Measurements from ENCODE around the gene INTS4.
"Not testable (repeated sequence)": the region's sequence is repeated elsewhere in the genome, so short reads cannot be mapped to it uniquely, and the experiment has no call there.

The INTS4 gene

GRCh38 chr11:77878247-77878646 is 116.2 kb downstream of the INTS4 start:
- DNase-seq (ENCODE audit: low read depth in 2 of 2), result not testable (repeated sequence)

DNA sequence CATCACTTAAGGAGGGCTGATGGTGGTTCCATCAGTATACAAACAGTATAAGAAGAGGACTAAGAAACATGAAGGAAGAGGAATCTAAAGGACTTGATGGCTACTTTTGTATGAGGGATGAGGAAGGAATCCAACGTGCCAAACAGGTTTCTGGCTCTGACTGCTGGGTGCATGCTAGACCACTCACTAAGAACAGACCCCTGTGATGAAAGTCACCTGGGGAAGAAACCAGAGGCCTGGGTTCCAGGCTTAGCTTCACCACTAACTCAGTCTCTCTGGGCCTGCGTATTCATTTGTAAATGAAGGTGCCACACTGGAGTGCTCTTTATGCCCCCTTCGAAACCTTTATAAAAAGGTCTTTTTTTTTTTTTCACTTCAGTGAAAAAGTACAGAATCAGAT is 118.4 kb downstream of the INTS4 start:
- no peak for DNase-seq (ENCODE audit: low read depth in 2 of 2)

GRCh38 chr11:77874206-77874605 is 120.3 kb downstream of the INTS4 start:
- DNase-seq (ENCODE audit: low read depth in 2 of 2), result no peak

DNA sequence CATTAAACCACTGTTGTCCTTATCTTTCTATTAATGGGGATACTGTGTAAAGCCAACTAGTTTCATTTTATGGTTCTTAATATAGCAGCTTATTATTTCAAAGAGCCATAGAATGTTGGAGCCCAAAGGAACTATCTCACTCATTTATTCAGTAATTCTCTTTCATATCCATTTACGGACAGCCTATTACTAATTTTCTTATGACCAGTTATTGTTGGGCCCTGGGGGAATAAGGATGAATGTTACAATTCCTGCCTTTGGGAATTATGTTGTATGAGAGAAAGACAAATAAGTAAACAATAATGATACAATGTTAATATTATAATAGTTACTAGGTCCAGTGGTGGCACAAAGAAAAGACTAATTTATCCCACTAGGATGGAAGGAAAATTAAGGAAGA is 121.1 kb downstream of the INTS4 start:
- DNase-seq (ENCODE audit: low read depth in 2 of 2), result no peak

DNA sequence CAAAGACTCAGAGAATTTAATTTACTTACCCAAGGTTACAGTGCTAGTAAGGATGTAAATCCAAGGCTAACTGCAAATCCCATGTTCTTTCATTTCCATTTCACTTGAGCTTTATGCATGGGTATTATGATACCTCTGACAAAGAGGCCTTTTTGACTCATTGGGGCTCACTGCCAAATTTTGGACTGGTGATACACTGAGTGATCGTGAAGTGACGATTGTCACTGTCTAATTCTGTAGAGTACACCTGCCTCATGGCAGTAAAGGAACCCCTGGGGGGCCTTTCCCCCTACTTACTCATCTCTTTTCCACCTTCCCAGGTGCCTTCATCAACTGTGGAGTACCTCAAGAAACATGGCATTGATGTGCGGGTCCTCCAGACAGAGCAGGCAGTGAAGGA is 122.6 kb downstream of the INTS4 start:
- DNase-seq (ENCODE audit: low read depth in 2 of 2), result no peak

DNA sequence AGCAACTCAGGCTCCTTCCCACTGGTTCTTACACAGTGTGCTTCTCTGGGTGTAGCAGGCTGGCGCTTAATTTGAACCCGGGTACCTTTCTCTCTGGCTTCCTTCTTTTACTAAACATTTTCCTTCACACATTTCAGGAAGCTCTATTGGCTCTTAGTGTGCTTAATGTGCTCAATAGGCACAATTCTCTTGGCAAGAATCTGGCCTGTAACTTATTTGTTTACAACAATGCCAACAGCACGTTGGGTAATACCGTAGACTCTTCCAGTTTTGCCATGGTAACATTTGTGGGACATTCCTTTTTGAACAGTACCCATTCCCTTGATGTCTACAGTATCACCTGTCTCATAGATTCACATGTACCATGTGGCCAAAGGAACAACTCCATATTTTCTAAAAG is 125.7 kb downstream of the INTS4 start:
- no peak for DNase-seq (ENCODE audit: low read depth in 2 of 2)

- no peak for DNase-seq (ENCODE audit: low read depth in 2 of 2)
Measured at GRCh38 chr11:77866336-77866735, 128.1 kb downstream of the INTS4 start.

DNA sequence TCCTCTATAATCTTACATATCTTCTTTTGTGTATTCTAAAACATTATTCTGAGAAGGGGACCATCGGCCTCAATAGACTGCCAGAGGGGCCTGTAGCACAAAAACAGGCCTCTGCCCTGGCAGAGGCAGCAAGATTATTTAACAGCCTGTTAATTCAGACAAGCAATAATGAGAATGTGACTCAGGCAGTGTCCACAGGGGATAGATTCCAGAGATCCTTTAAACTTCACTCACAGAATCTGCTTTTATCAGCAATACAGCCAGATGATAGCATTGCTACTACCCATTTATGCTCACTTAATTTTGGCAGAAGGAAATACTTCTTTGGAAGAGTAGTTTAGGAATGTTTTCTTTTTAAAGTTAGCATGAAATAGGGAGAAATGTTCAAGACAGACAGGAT is 128.7 kb downstream of the INTS4 start:
- no peak for DNase-seq (ENCODE audit: low read depth in 2 of 2)

DNA sequence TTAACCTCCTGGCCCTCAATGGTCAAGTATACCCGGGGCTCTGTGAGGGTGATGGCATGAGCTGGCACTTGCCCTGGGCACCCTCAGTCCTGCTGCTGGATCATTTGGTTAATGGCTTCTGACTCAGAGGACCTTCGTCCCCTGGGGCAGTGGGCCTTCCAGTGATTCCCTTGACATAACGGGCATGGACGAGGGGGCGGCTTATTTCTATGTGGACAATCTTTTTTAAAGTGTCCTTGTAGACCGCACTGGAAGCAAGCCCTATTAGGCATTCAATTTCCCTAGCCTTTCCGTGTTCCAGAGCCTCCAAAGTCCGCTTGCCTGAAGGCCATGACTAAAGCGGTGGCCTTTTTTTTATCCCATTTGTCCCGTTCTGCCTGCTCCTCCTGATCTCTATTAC is 133.0 kb downstream of the INTS4 start:
- not testable (repeated sequence) for DNase-seq (ENCODE audit: low read depth in 2 of 2)

GRCh38 chr11:77857906-77858457 is 136.5 kb downstream of the INTS4 start:
- not testable (repeated sequence) for DNase-seq (ENCODE audit: low read depth in 2 of 2)

GRCh38 chr11:77854838-77855237 is 139.6 kb downstream of the INTS4 start:
- no peak for DNase-seq (ENCODE audit: low read depth in 2 of 2)

GRCh38 chr11:77851503-77851902 is 143.0 kb downstream of the INTS4 start:
- no peak for DNase-seq (ENCODE audit: low read depth in 2 of 2)

DNA sequence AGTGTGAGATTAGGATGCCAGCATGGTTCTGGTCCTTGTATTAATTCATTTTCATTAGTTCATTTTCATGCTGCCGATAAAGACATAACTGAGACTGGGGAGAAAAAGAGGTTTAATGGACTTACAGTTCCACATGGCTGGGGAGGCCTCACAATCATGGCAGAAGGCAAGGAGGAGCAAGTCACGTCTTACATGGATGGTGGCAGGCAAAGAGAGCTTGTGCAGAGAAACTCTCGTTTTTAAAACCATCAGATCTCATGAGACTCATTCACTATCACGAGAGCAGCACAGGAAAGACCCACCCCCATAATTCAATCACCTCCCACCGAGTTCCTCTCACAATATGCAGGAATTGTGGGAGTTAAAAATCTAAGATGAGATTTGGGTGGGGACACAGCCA is 150.8 kb downstream of the INTS4 start:
- not testable (repeated sequence) for DNase-seq (ENCODE audit: low read depth in 2 of 2)

DNA sequence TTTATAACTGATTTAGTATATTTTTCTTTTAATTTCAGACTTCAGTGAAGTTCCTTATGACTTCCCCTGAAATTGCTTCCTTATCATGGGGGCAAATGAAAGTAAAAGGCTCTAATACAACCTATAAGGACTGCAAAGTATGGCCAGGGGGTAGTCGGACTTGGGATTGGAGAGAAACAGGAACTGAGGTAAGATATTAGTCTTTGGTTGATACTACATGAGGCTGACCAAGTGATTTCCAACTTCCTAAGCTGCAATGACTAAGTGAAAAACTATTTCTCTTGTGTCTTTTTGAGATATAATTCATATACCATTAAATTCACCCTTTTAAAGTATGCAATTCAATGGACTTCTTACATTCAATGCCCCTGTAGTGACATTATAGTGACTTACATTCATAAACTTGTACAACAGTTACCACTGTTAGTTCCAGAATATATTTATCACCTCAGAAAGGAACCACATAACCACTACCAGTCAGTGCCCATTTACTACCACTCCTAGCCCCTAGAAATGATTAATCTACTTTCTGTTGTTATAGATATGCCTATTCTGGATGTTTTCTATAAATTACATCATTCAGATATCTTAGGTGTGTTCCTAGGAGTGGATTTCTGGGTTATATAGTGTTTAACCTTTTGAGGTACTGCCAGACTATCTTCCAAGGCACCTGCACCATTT is 151.9 kb downstream of the INTS4 start:
- no peak for DNase-seq (ENCODE audit: low read depth in 2 of 2)

DNA sequence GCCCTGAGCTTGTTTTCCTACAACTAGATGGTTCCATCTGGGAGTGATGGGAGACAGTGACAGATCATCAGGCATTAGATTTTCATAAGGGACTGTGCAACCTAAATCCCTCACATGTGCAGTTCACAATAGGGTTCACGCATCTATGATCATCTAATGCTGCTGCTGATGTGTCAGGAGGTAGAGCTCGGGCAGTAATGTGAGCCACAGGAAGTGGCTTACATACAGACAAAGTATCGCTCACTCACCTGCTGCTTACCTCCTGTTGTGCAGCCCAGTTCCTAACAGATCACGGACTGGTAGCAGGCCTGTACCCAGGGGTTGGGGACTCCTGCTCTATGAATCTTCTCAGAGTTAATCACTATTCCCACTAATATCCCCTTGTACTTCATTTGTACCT is 161.2 kb downstream of the INTS4 start:
- no peak for DNase-seq (ENCODE audit: low read depth in 2 of 2)

DNA sequence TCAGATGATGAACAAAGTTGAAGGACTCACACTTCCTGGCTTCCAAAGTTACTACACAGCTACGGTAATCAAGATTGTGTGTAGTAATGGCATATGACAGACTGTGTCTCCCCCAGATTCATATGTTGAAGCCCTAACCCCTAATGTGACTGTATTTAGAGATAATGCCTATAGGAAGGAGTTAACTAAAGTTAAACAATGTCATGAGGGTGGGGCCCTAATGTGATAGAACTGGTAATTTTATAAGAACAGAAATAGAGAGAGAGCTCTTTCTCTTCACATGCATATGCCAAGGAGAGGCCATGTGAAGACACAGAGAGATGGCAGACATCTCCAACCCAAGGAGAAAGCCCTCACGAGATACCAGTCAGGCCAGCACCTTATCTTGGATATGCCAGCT is 165.5 kb downstream of the INTS4 start:
- no peak for DNase-seq (ENCODE audit: low read depth in 2 of 2)

All from activated CD4-positive, alpha-beta T cell treated with anti-CD3 and anti-CD28 coated beads for 24 hours (primary cell).